ENCODE results near the gene KCNQ5. TPM values are rescaled to one million over a fixed set of nuclear protein-coding genes. Genes with fewer than 3 reads are reported as not detected.

The KCNQ5 gene
- total RNA-seq, 1 donor from 2014 or later = 0.11 TPM

- intact Hi-C loops (cut with micrococcal nuclease) = no loop called here
- H3K36me3 ChIP-seq = no peaks in the 10 kb centered on the region
- no peaks in the 10 kb centered on the region for H3K4me1 ChIP-seq
- TF ChIP-seq CTCF (IDR thresholded peaks at IDR 0.05; ENCODE audit: borderline replicate concordance) = no peak
- H3K27ac ChIP-seq (replicated peaks) = no peak overlapping the region
- H3K9me3 ChIP-seq (replicated peaks) = no peaks in the 10 kb centered on the region
- H3K4me3 ChIP-seq = no peak overlapping the region
- H3K27me3 ChIP-seq (ENCODE audit: low read depth) = no peaks in the 10 kb centered on the region
- DNase-seq = no peak
Observed at GRCh38 chr6:72819609-72820008, 197.7 kb downstream of the KCNQ5 start.

GRCh38 chr6:72820153-72820552 lies 198.3 kb downstream of the KCNQ5 start:
- H3K9me3 ChIP-seq (replicated peaks) = no peaks in the 10 kb centered on the region
- H3K4me3 ChIP-seq = no peak overlapping the region
- intact Hi-C loops (cut with micrococcal nuclease) = no loop called here
- DNase-seq = no peak
- TF ChIP-seq CTCF (IDR thresholded peaks at IDR 0.05; ENCODE audit: borderline replicate concordance) = no peak
- no peaks in the 10 kb centered on the region for H3K4me1 ChIP-seq
- H3K27ac ChIP-seq (replicated peaks) = no peak overlapping the region
- no peaks in the 10 kb centered on the region for H3K36me3 ChIP-seq
- H3K27me3 ChIP-seq (ENCODE audit: low read depth) = no peaks in the 10 kb centered on the region

GRCh38 chr6:72820906-72821305 lies 199.0 kb downstream of the KCNQ5 start:
- Histone ChIP-seq H3K36me3 (no peaks in the 10 kb centered on the region), H3K9me3 (replicated peaks) (no peaks in the 10 kb centered on the region), H3K27ac (replicated peaks) (no peak overlapping the region), H3K4me3 (no peak overlapping the region), H3K4me1 (no peaks in the 10 kb centered on the region), H3K27me3 (ENCODE audit: low read depth) (no peaks in the 10 kb centered on the region)
- no peak for DNase-seq
- no peak for TF ChIP-seq CTCF (IDR thresholded peaks at IDR 0.05; ENCODE audit: borderline replicate concordance)
- intact Hi-C loops (cut with micrococcal nuclease) = no loop called here

DNA sequence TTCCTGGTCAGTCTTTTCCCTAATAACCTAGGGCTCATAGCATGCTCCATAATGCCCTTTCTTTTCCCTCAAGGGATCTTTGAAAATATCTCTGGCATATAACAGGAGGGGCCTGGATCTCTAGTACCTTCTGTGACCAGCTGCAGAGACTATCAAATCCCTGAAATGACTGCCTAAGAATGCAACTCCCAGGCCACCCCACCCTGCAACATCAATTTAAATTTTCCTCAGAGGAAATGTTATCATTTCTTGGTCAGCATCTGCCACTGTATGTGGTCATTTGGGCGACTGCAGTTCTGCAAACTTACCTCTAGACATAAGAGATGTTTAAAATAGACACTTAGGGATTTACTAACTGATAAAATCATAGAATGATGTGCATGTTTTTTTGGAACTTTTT lies 200.2 kb downstream of the KCNQ5 start:
- TF ChIP-seq CTCF (IDR thresholded peaks at IDR 0.05; ENCODE audit: borderline replicate concordance) = no peak
- Histone ChIP-seq H3K4me3 (no peak overlapping the region), H3K4me1 (no peaks in the 10 kb centered on the region), H3K9me3 (replicated peaks) (no peaks in the 10 kb centered on the region), H3K27ac (replicated peaks) (no peak overlapping the region), H3K36me3 (no peaks in the 10 kb centered on the region), H3K27me3 (ENCODE audit: low read depth) (no peaks in the 10 kb centered on the region)
- no peak for DNase-seq
- intact Hi-C loops (cut with micrococcal nuclease) = no loop called here

DNA sequence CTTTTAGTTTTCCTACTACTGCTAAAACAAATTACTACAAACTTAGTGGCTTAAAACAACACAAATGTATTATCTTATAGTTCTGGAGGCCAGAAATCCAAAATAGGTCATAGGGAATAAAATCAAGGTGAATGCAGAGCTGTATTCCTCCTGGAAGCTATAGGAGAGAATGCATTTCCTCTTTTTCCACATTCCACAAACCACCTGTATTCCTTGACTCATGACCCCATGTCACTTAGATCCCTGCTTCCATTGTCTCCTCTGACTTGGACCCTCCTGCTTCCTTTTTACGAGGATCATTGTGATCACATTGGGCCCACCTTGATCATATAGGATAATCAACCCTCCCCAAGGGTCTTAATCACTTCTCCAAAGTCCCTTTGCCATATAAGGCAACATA lies 200.8 kb downstream of the KCNQ5 start:
- no peak for TF ChIP-seq CTCF (IDR thresholded peaks at IDR 0.05; ENCODE audit: borderline replicate concordance)
- no peaks in the 10 kb centered on the region for H3K4me1 ChIP-seq
- H3K9me3 ChIP-seq (replicated peaks) = no peaks in the 10 kb centered on the region
- no peaks in the 10 kb centered on the region for H3K36me3 ChIP-seq
- H3K27ac ChIP-seq (replicated peaks) = no peak overlapping the region
- no peak overlapping the region for H3K4me3 ChIP-seq
- intact Hi-C loops (cut with micrococcal nuclease) = no loop called here
- no peaks in the 10 kb centered on the region for H3K27me3 ChIP-seq (ENCODE audit: low read depth)
- DNase-seq = no peak

GRCh38 chr6:72824833-72825232 lies 203.0 kb downstream of the KCNQ5 start:
- no peaks in the 10 kb centered on the region for H3K9me3 ChIP-seq (replicated peaks)
- H3K36me3 ChIP-seq = no peaks in the 10 kb centered on the region
- no peaks in the 10 kb centered on the region for H3K4me1 ChIP-seq
- no peak for DNase-seq
- H3K27ac ChIP-seq (replicated peaks) = no peak overlapping the region
- no peak for TF ChIP-seq CTCF (IDR thresholded peaks at IDR 0.05; ENCODE audit: borderline replicate concordance)
- intact Hi-C loops (cut with micrococcal nuclease) = no loop called here
- no peak overlapping the region for H3K4me3 ChIP-seq
- no peaks in the 10 kb centered on the region for H3K27me3 ChIP-seq (ENCODE audit: low read depth)
